ENCODE measurements around the gene ARHGEF16.

ARHGEF16 gene

DNA sequence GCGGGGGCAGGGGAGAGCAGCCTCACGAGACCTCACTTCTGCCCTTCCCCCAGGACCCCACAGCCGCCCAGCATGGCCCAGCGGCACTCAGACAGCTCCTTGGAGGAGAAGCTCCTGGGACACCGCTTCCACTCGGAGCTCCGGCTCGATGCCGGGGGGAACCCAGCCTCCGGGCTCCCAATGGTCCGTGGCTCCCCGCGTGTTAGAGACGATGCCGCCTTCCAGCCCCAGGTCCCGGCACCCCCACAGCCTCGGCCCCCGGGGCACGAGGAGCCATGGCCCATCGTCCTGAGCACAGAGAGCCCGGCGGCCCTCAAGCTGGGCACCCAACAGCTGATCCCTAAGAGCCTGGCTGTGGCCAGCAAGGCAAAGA is 8.5 kb downstream of the ARHGEF16 start:
- DNase-seq: no peak
- in situ Hi-C loops (cut with HindIII; ENCODE audit: low pct_ligation_motif_present, low pct_unique_long_range_greater_than_20kb, low sequenced_read_pairs): no loop called here

GRCh38 chr1:3463408-3463863 is 9.0 kb downstream of the ARHGEF16 start:
- in situ Hi-C loops (cut with HindIII; ENCODE audit: low pct_ligation_motif_present, low pct_unique_long_range_greater_than_20kb, low sequenced_read_pairs): no loop called here
- no peak for DNase-seq

GRCh38 chr1:3463891-3464648 is 9.6 kb downstream of the ARHGEF16 start:
- DNase-seq: no peak
- in situ Hi-C loops (cut with HindIII; ENCODE audit: low pct_ligation_motif_present, low pct_unique_long_range_greater_than_20kb, low sequenced_read_pairs): no loop called here

GRCh38 chr1:3464649-3465025 is 10.2 kb downstream of the ARHGEF16 start:
- in situ Hi-C loops (cut with HindIII; ENCODE audit: low pct_ligation_motif_present, low pct_unique_long_range_greater_than_20kb, low sequenced_read_pairs): no loop called here
- DNase-seq: no peak

GRCh38 chr1:3465091-3465934 is 10.8 kb downstream of the ARHGEF16 start:
- in situ Hi-C loops (cut with HindIII; ENCODE audit: low pct_ligation_motif_present, low pct_unique_long_range_greater_than_20kb, low sequenced_read_pairs): no loop called here
- no peak for DNase-seq

DNA sequence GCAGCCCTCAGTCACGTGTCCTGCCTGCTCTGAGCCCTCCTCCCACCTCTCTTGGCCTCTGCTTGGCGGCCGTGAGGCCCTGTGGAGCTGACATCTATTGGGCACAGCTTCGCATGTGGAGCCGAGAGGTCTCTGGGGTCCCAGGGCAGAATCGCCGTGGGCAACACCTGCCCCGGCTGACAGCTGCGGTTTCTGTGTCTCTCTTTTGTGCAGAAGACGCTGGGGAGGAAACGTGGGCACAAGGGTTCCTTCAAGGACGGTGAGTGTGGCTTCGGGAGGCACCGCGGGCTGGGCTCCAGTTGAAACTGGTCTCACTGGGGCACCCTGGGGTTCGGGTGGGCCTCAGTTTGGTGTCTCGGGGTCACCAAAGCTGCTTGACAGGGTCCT is 11.5 kb downstream of the ARHGEF16 start:
- in situ Hi-C loops (cut with HindIII; ENCODE audit: low pct_ligation_motif_present, low pct_unique_long_range_greater_than_20kb, low sequenced_read_pairs): no loop called here
- DNase-seq: no peak

DNA sequence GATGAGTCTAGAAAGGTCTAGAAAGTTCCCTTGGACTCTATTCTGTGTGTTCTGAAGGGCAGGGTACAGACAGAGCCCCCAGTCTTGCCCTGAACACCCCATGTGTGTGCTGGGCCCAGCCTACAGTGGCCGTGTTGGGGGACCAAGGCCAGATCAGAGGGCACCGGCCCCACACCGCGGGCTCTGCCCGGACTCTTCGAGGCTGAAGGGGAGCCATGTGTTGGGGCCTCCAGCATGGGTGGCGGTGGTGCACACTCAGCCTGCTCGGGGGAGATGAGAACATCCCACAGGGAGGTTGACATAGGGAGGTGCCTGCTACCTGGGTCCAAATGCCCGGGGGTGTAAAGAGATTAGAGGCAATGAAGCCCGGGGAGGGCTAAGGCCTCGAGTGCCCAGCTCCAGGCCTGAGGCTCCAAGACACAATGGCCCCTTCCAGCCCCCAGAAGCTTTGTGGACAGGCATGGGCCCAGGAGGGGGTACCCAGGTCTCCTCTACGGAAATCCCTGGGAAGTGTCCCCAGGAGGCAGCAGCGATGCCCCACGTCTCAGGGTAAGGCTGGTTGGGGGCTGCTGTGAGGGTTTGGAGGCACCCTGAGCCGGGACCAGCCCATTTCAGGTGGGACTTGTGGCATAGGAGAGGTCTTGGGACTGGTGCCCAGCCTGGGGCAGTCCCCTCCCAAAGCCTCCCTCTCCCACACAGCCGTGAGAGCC is 12.1 kb downstream of the ARHGEF16 start:
- in situ Hi-C loops (cut with HindIII; ENCODE audit: low pct_ligation_motif_present, low pct_unique_long_range_greater_than_20kb, low sequenced_read_pairs): no loop called here
- DNase-seq: no peak

- in situ Hi-C loops (cut with HindIII; ENCODE audit: low pct_ligation_motif_present, low pct_unique_long_range_greater_than_20kb, low sequenced_read_pairs): no loop called here
Observed at GRCh38 chr1:3467096-3468036, 12.9 kb downstream of the ARHGEF16 start.

DNA sequence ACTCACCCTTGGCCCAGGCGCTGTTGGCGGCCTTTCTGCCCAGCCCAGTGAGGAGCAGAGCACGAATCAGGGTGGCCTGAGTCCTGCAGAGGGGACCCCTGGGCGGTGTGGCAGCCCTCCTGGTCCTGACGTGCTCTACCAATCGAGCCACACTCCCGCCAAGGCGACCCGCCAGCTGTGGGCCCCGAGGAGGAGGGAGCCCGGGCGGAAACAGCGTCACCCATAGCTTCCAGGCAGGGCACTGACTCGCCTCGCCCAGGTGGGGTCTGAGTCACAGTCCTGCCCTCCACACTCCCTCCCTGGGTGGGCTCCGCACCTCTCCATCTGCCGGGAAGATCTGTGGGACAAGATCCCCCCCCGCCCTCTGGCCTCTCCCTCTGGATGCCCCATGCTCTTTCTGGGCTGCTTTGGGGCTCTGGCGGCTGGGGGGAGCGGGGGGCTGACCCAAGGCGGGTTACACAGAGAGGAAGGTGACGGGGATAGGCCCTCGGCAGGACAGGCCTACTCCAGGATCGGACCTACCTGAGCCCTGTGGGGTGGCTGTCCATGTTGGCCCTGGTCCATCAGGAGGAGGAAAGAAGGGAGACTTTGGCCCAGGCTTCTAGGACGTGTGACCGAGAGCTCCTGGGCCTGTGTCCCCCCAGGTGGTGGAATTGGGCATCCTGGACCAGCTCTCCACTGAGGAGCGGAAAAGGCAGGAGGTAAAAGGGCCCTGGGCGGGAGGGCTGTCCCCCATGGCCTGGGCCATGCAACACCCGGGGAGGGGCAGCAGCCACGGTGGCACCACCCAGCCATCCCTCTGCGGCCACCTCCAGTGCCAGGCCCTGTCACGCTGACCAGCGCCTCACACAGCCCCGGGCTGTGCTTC is 14.0 kb downstream of the ARHGEF16 start:
- in situ Hi-C loops (cut with HindIII; ENCODE audit: low pct_ligation_motif_present, low pct_unique_long_range_greater_than_20kb, low sequenced_read_pairs): no loop called here
- no peak for DNase-seq

More at GRCh38 chr1:3467096-3468036, 12.9 kb downstream of the ARHGEF16 start:
- no peak for DNase-seq

DNA sequence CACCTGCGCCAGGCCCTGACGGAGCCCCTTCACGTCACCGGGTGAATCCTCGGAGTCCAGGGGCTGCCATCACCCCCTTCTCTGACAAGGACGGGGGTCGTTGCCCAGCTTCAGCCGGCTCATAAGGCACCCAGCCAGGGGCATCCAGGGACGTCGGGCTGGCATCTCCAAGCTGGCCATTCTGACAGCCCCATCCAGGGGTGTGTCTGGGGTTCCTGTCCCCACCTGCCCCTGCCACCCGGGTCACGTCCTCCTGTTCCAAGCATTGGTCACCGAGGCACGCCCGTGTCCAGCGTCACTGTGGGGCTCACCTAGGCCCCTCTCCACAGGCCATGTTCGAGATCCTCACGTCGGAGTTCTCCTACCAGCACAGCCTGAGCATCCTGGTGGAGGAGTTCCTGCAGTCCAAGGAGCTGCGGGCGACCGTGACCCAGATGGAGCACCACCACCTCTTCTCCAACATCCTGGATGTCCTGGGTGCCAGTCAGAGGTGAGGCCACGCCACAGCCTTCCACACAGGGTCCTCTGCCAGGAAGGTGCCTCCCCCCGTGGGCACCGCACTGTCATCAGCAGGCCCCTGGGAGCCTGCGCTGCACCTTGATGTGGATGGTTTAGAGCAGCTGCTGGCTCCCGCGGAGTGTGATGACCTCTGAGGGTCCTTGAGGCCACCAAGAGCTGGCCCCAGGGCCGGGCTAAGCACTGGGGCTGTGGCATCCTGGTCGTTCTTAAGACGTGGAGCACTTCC is 14.8 kb downstream of the ARHGEF16 start:
- no peak for DNase-seq
- in situ Hi-C loops (cut with HindIII; ENCODE audit: low pct_ligation_motif_present, low pct_unique_long_range_greater_than_20kb, low sequenced_read_pairs): no loop called here

DNA sequence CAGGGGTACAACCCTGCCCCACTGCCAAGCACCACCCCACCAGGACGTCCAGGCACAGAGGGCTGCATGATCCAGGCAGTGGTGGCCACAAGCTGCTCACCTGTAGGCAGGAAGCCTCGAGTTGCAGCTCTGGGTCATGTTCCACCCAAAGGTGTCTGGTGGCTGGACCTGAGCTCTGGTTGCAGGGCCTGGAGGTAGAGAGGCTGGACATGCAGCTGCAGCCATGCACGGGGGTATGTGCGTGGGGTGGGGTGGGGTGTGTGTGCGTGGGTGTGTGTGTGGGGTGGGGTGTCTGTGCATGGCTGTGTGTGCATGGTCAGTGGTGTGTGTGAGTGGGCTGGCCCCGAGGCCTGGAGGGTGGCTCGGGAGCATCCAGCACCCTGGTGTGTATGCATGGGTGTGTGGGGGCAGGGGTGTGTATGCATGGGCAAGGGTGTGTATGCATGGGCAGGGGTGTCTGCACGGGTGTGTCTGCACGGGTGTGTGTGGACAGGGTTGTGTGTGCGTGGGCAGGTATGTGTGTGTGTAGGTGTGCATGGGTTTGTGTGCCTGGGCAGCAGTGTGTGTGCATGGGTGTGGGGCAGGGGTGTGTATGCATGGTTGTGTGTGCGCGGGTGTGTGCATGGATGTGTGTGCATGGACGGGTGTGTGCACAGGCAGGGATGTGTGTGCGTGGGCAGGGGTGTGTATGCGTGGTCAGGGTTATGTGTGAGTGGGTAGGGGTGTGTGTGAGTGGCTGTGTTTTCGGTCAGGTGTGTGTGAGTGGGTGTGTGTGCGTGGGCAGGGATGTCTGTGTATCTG is 15.6 kb downstream of the ARHGEF16 start:
- in situ Hi-C loops (cut with HindIII; ENCODE audit: low pct_ligation_motif_present, low pct_unique_long_range_greater_than_20kb, low sequenced_read_pairs): no loop called here
- DNase-seq: no peak

GRCh38 chr1:3470650-3471355 is 16.3 kb downstream of the ARHGEF16 start:
- in situ Hi-C loops (cut with HindIII; ENCODE audit: low pct_ligation_motif_present, low pct_unique_long_range_greater_than_20kb, low sequenced_read_pairs): no loop called here

DNA sequence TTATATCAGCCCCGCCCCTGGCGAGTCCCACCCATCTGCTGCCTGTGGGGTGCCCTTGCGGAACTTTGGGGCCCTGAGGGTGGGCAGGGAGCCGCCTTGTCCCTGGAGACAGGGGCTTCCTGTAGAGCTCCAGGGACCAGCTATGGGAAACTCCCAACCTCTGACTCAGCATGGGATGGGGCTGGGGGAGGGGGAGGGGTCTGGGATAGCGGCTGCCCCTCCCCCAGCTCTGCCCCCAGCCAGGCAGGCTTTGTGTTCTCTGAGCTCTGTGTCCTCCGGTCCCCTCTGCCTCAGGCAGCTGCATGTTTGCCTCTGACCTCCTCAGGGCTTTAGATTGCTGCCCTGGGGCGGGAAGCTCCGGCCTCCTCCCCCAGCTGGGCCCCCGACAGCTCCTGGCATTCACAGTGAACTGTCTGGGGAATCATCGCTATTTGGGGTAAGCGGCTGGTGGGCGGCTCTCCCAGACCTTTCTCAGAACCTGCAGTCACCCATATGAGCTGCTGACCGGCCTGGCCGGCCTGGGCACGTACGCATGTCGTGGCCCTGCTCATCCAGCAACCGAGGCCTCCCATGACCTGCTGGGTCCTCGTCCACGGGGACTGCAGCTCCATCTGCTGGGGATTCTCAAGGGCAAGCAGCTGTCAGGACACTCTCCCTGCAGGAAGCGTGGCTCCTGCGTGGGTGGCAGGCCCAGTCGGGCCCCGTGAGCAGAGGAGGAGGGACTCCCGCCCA is 17.1 kb downstream of the ARHGEF16 start:
- DNase-seq: peak; percentile 24
- in situ Hi-C loops (cut with HindIII; ENCODE audit: low pct_ligation_motif_present, low pct_unique_long_range_greater_than_20kb, low sequenced_read_pairs): no loop called here

More at GRCh38 chr1:3470650-3471355, 16.3 kb downstream of the ARHGEF16 start:
- DNase-seq: no peak

DNA sequence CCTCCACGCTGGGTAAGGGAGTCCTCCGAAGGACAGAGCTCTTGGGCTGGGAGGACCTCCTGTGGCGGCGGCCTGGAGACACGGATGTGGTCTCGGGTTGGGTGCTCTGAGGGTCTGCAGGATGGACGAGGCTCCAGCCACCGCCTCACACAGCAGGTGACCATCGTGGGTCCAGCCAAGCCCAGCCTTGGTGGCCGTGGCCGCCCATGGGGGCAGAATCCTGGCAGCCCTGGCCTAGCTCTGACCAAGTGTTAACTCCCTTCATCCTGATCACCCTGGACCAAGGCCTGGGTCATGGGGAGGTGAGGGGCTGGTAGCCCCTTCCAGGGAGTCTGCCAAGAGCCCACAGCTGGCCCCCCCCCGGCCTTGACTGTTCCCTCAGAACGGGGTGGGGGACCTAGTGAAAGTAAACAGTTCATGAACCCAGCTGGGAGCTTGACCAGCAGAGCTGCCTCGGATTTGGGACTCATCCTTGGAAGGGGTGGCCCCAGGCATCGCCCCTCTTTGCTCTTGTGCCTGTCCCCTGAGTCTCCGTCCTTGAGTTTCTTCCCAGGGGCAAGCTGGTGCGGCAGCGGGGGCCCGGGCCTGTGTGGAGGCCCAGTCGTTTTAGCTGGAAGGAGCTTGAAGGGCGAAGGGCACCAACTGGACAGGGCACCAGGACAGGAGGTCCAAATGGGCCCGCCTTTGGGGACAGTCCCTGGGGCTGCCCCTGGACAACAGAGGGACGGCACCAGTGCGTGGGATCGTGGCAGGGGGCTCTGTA is 17.8 kb downstream of the ARHGEF16 start:
- no peak for DNase-seq
- in situ Hi-C loops (cut with HindIII; ENCODE audit: low pct_ligation_motif_present, low pct_unique_long_range_greater_than_20kb, low sequenced_read_pairs): no loop called here
